ENCODE measurements around the gene NTN5.

GRCh38 chr19:48661711-48662090 is 11.1 kb downstream of the NTN5 start:
- TF ChIP-seq CTCF (IDR thresholded peaks at IDR 0.05) (no peak), POLR2A (IDR thresholded peaks at IDR 0.05) (no peak)
